ENCODE results near the gene CYBRD1. TPM values are rescaled to one million over a fixed set of nuclear protein-coding genes. Genes with fewer than 3 reads are reported as not detected.

CYBRD1 gene
- total RNA-seq, 4 donors from 2014 or later, result 158 to 241 (median 194) TPM

DNA sequence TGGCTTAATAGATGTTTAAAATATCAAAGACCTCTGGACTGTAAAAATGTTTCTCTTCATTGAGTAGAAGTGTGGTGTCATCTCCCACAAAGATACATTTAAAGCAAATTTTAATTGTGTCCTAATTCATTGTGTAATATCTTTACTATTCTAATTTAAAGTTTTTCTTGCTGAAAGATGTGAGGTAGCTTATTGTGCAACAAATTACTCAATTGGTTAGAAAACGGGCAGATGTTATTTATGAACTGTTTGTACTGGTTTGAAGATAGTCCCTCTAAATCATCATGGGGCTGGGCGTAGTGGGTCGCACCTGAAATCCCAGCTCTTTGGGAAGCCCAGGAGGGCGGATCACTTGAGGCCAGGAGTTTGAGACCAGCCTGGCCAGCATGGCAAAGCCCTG, 65.3 kb downstream of the CYBRD1 start:
- no peak overlapping the region for H3K4me3 ChIP-seq (ENCODE audit: low read depth, poor library complexity, severe bottlenecking)
- DNase-seq (ENCODE audit: low spot score in 2 of 2), result no peak
- WGBS, 2 donors, result 80 to 82% methylated on average over 4 of the region's 4 CpGs
- intact Hi-C loops (cut with DNase I; ENCODE audit: low total_unique reads), result no loop called here
- TF ChIP-seq CTCF (IDR thresholded peaks at IDR 0.05) (no peak), POLR2A (IDR thresholded peaks at IDR 0.05) (no peak)

DNA sequence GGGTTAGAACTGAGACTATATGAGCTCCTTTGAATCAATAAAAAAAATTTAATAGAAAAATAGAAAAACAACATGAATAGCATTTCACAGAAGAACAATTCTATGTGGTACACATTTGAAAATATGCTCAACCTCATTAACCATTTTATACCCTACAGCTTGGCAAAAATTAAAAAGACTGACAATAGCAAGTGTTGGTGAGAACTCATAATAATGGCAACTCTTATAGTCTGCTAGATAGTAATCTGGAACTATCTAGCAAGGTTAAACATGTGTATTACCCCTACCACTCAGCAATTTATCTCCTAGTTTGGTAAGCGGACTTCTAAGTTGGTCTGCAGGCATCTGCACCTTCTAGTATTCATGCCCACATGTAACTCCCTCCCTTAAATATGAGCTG, 67.8 kb downstream of the CYBRD1 start:
- TF ChIP-seq CTCF (IDR thresholded peaks at IDR 0.05) (no peak), POLR2A (IDR thresholded peaks at IDR 0.05) (no peak)
- WGBS, 2 donors, result 88 to 96% methylated on average over 1 of the region's 1 CpG
- H3K4me3 ChIP-seq (ENCODE audit: low read depth, poor library complexity, severe bottlenecking), result no peak overlapping the region
- intact Hi-C loops (cut with DNase I; ENCODE audit: low total_unique reads), result no loop called here
- DNase-seq (ENCODE audit: low spot score in 2 of 2), result no peak

DNA sequence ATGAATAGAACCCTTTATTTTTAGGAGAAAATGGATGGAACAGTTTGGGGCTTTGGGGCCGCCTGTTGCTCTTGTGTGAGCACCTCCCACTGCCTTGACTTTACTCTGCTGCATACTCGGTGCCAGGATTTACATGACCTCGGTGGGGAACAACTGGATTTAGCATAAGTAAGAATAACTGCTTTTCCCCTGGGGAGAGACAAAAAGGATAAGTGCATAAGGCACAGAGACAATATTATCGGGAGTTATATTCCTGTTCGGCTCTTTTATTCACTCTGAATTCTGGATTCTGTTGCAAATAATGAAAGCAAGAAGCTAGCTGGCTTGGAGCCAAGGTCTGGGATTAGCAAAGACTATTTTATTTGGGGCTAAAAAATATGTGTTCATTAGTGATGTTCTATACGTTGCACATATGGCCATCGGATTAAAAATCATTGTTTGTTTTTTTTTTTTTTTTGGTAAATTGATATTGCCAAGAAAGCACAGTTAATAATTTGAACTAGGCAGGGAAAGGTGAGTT, 69.8 kb downstream of the CYBRD1 start:
- no peak overlapping the region for H3K4me3 ChIP-seq (ENCODE audit: low read depth, poor library complexity, severe bottlenecking)
- 27 to 29% methylated on average over 7 of the region's 7 CpGs for WGBS, 2 donors
- intact Hi-C loops (cut with DNase I; ENCODE audit: low total_unique reads), result no loop called here
- no peak for TF ChIP-seq CTCF (IDR thresholded peaks at IDR 0.05)
- TF ChIP-seq POLR2A (IDR thresholded peaks at IDR 0.05), result no peak
- no peak for DNase-seq (ENCODE audit: low spot score in 2 of 2)

- no peak for DNase-seq (ENCODE audit: low spot score in 2 of 2)
- TF ChIP-seq POLR2A (IDR thresholded peaks at IDR 0.05) (no peak), CTCF (IDR thresholded peaks at IDR 0.05) (no peak)
- intact Hi-C loops (cut with DNase I; ENCODE audit: low total_unique reads), result no loop called here
- no peak overlapping the region for H3K4me3 ChIP-seq (ENCODE audit: low read depth, poor library complexity, severe bottlenecking)
These were observed 73.2 kb downstream of the CYBRD1 start for GRCh38 chr2:171595456-171595855.

DNA sequence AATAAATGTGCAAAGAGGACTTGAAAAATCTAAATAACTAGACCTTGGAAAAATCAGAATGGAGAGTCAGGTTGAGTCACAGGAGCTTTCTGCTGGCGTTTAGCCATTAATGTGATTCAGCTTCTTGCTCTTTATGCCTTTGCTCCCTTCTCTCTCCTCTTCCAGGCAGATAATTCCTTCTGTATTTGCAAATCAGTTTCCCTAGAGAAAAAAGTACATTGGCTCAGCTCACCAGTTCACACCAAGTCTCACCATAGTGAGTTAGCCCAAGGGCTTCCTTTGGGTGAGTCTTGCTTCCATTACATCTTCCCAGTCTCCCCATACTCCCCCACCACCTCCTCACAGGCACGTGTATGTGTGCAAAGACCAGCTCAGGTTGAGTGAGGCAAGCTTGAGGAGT, 73.6 kb downstream of the CYBRD1 start:
- no peak for DNase-seq (ENCODE audit: low spot score in 2 of 2)
- TF ChIP-seq POLR2A (IDR thresholded peaks at IDR 0.05) (no peak), CTCF (IDR thresholded peaks at IDR 0.05) (no peak)
- 51 to 52% methylated on average over 2 of the region's 2 CpGs for WGBS, 2 donors
- no peak overlapping the region for H3K4me3 ChIP-seq (ENCODE audit: low read depth, poor library complexity, severe bottlenecking)
- intact Hi-C loops (cut with DNase I; ENCODE audit: low total_unique reads), result no loop called here

DNA sequence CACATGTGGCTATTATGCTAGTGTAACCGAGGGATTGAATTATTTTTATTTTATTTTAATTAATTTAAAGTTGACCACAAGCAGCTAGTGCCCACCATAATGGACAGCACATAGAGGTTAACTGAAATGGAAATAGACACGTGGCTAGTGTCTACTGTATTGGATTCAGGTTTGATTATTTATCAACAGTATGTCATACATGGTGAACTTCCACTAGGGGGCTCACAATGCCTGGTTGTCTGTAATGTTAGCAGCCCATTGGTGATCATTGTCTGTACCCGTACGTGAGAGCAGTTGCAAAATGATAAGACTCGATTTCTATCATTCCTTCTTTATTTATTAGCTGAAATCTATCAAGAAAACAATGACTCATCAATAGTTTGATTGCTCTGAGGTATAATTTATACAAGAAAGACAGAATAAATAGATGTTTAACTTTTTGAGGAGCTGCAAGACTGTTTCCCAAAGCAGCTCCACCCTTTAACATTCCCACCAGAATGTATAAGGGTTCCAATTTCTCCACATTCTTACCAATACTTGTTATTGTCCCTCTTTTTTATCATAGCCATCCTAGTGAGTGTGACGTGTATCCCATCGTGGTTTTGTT, 76.5 kb downstream of the CYBRD1 start:
- no peak for DNase-seq (ENCODE audit: low spot score in 2 of 2)
- intact Hi-C loops (cut with DNase I; ENCODE audit: low total_unique reads), result no loop called here
- TF ChIP-seq CTCF (IDR thresholded peaks at IDR 0.05), result peak in 1 of 3 donors; percentile 21
- TF ChIP-seq POLR2A (IDR thresholded peaks at IDR 0.05), result no peak
- no peak overlapping the region for H3K4me3 ChIP-seq (ENCODE audit: low read depth, poor library complexity, severe bottlenecking)
- WGBS, 2 donors, result 17% methylated on average over 7 of the region's 7 CpGs
